Esophagus muscularis mucosa (tissue), 4 donors: ENCODE data around the gene RILPL1.

Experiments
- CTCF ChIP-seq, 3 experiments: fragments of 200-600 bp in 2 of 3; fragments of 450-650 bp in 1 of 3; sonication (generic) in 2 of 3; IDR thresholded peaks; one replicate each; pipeline ENCODE4 v1.5.1; 2017 to 2019; ENCODE audit warnings: antibody characterized with exemption in 3 of 3, mild to moderate bottlenecking in 2 of 3, moderate library complexity in 1 of 3
- EP300 ChIP-seq: sonication (generic); formaldehyde crosslinking; IDR thresholded peaks from one replicate; pipeline ENCODE4 v1.6.1; 2017; ENCODE audit warnings: antibody characterized with exemption
- POLR2A ChIP-seq: fragments of 450-650 bp; IDR thresholded peaks from one replicate; pipeline ENCODE4 v1.6.1; 2017; ENCODE audit warnings: antibody characterized with exemption, moderate library complexity, mild to moderate bottlenecking, low read depth
- POLR2AphosphoS5 ChIP-seq, 2 donors: sonication (generic); formaldehyde crosslinking; IDR thresholded peaks; one replicate each; pipeline ENCODE4 v1.6.1; 2017; ENCODE audit warnings: antibody characterized with exemption in 2 of 2

- TF ChIP-seq CTCF (IDR thresholded peaks at IDR 0.05) (no peak), POLR2A (no peak), POLR2AphosphoS5 (IDR thresholded peaks at IDR 0.05) (no peak), EP300 (no peak)
These were observed 38.9 kb upstream of the RILPL1 start for GRCh38 chr12:123572391-123572790.
